ENCODE measurements around the gene DNAAF9.

GRCh38 chr20:3410464-3410863 is 3.0 kb upstream of the DNAAF9 start:
- no peak for TF ChIP-seq CTCF (IDR thresholded peaks at IDR 0.05; ENCODE audit: insufficient read depth, low read depth, low read length)
- no peak for TF ChIP-seq EZH2 (IDR thresholded peaks at IDR 0.05; ENCODE audit: insufficient read depth, low read length)
